ENCODE results near the gene CAMK2A.

The CAMK2A gene

DNA sequence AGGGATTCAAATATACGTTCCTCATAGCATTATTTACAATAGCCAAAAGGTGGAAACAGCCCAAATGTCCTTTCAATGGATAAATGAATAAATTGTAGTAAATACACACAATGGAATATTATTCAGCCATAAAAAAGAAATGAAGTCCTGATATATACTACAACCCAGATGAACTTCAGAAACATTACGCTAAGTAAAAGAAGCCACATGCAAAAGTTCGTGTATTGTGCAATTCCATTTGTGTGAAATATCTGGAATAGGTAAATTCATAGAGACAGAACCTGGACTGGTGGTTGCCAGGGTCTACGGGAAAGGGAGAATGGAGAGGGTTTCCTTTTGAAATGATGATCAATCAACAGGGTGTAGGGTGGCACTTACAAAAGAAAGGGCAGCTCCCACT is 25.7 kb upstream of the CAMK2A start:
- DNase-seq, result no peak

DNA sequence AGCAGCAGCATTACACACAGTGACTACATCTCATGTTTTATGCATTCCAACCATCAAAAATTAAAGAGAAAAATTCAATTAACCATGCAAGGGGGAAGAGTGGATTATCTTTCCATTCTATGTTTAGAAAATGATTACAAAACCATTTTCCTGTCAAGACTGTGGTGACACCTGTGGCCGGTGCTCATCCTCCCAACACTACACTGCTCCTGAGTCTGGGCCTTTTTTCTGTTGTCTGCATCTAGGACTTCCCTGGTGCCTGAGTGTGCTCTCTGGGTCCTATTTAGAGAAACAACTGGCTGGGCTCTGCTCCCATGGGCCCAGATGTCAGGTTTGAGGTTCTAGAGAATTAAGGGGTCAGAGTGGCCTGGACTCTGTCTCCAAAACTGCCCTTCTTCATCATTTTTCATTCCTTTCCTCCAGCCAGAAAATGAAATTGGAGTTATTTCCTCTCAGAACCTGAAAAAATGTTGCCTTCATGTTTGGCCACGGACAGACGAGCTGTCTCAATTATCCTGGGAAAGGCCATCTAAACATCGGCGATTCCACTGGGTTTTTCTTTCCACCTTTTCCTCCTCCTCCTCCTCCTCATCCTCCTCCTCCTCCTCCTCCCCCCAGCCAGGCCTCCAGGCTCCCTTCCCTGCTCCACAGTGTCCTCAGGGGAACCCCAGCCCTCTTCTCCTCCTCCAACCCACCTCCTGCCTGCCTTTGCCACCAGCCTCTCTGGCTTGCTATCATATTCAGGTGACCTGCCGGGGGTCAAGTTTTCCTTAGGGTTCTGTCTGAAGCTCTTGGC is 24.5 kb upstream of the CAMK2A start:
- no peak for DNase-seq

DNA sequence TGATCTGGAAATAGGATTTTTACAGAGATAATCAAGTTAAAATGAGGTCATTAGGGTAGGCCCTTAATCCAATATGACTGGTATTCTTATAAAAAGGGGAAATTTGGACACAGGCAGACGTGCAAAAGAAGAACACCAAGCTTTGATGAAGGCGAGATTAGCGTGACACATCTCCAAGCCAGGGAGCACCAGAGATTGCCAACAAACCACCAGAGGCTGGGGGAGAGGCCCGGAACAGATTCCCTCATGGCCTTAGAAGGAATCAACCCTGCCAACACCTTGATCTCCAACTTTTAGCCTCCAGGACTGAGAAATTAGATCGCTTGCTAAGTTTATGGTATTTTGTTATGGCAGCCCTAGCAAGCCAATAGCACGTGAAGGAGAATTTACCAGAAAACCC is 23.9 kb upstream of the CAMK2A start:
- DNase-seq, result no peak

- no peak for DNase-seq
Observed at GRCh38 chr5:150312518-150312917, 22.9 kb upstream of the CAMK2A start.

DNA sequence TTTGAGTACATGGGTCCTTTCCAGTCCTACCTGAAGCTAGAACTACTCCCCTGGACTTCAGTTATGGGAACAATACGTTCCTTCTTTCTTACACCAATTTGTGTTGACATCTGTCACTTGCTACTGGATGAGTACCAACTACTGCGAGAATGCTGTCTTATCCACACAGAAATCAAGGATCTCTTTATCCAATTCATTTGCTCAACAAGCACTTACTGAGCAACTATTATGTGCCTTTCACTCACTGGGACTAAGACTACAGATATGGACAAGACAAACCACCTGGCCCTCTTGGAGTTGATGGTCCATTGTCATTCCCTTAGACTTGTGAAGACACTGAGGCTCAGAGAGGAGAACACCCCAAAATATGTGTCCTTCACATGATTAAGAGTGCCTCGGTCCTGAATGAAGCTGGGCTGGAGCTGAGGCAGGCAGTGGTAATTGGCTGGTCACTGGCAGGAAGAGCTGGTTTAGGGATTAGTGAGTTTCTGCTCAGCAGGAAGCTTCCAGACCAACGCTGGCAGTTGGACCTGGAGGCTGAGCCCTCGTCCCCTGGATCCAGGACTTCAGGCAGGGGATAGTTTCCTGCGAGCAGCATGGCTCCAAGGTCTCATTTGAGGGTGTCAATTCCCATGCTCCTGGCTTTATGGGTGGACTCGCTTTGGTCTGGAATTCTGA is 21.6 kb upstream of the CAMK2A start:
- no peak for DNase-seq

- DNase-seq, result no peak
Observed at GRCh38 chr5:150310246-150310645, 20.7 kb upstream of the CAMK2A start.

DNA sequence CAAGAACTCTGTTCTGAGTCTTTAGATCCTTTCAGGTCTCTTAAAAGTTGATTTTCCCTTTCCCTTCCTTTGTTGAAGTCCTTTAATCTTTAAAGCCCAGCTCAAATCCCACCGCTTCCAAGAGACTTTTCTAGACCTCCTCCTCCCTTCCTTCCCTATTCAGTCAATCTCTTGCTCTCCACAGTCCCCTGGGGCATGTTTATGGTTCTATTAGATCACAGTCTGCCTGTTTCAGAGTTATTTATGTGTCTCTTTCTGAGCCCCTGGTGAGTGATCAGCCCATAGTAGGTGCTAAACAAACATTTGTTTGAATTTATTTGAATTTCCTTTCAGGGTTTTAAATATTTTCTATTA is 20.3 kb upstream of the CAMK2A start:
- DNase-seq, result no peak

DNA sequence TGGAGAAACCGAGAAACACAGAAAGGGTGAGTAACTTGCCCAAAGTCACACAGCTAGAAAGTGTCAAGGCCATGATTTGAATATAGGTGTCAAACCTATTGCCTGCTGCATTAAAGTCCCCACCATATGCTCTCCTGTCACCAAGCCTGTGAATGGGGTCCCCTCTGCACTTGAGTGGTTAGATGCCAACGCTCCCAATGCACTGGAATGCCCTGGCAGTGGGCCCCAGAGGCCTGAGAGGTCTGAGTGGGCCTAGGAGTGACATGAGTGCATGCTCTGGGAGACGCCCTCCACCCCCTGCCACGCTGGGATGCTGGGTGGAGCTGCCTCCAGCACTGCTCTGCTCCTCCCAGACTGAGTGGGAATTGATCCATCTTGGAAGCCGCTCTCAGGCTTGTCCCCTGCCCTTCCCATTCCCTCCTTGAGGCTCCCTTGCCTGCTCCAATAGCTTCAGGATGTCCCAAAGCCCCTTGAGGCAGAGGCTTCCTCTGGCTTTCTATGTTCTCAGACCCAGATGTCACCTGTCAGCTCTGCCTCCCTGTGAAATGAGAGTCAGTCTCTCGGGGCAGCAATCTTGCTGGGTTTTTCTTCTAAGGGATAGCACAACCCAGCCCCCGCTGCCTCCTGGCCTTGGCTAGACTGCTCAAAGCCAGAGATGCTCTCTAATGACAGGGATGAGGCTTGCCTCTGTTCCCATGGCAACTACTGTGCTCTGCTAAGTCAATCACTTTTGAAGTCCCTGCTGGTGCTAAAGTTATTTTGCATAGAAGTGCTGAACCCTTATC is 19.7 kb upstream of the CAMK2A start:
- DNase-seq, result no peak

- no peak for DNase-seq
Observed at GRCh38 chr5:150307617-150308426, 18.2 kb upstream of the CAMK2A start.

DNA sequence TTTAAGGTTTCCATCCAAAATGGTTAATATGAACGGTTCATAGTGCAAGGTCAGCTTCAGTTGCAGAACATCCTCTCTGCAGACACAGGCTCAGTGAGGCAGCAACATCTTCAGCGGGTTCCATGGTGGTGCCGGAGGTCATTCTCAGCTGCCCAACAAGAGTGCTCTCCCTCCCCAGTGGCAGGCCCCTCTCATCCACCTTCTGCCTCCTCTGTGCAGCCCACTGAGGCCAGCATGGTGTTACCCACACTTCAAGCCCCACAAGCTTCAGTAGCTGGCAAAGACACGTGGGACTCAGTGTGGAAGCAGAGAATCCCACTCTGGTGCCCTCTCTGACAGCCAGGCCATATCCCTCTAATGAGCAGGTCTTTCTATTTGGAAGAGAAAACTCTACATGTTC is 17.2 kb upstream of the CAMK2A start:
- no peak for DNase-seq

GRCh38 chr5:150305557-150305956 is 16.0 kb upstream of the CAMK2A start:
- DNase-seq, result no peak

GRCh38 chr5:150305095-150305494 is 15.5 kb upstream of the CAMK2A start:
- no peak for DNase-seq

DNA sequence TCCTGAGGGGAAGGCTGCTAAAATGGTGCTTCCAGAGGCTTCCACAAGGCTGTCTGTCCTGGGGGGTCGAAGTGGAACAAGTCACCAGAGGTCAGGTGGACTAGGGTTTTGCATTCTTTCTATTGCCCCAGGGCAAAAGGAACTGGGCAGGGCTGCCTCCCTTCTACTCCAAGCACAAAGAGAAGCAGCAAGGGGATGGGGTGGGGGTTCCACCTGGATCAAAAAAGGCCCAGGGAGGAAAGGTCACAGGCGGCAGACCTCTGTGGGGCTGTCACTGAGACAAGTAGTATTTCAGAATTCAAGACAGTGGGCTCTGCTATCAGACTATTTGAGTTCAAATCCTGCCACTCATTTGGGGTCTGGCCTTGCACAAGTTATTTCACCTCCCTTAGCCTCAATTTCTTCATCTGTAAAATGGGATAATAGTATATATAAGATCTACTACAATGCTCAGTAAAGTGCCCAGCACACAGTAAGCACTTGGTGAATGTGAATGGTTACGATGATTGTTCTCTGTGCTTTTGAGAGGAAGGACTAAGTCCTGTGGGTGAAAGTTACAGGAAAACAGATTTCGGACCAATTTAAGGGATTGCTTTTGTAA is 15.0 kb upstream of the CAMK2A start:
- DNase-seq, result no peak

GRCh38 chr5:150303660-150304386 is 14.2 kb upstream of the CAMK2A start:
- no peak for DNase-seq

DNA sequence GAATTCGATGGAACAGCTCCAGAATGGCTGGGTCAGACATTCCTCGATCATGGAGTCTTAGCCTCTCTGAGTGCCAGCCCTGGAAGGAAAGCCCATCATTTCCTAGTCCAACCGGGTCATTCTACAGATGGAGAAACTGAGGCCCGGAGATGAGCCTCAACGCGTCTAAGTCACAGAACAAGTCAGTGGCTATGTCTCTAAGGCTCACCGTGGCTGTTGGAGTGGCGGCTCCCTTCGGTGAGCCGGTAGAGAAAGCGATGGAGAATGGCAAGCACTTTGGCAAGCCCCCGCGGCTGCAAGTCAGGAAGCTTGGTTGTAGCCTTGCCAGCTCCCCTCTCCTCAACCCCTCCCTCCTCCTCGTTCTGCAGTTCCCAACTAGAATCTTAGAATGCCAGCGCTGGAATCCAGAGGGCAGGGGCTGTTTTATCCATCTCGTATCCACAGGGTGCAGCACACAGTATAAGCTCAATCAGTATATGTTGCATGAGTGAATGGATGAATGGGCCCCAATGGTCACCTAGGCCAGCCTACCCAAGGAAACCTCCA is 13.6 kb upstream of the CAMK2A start:
- DNase-seq, result no peak

- DNase-seq, result no peak
Observed at GRCh38 chr5:150302301-150303069, 12.9 kb upstream of the CAMK2A start, which contains the start of gene ARSI. TSS of gene ARSI (minus strand) at chr5:150302905. CDS start at chr5:150302373, 532 bp downstream.

GRCh38 chr5:150301901-150302300 is 12.3 kb upstream of the CAMK2A start:
- no peak for DNase-seq

DNA sequence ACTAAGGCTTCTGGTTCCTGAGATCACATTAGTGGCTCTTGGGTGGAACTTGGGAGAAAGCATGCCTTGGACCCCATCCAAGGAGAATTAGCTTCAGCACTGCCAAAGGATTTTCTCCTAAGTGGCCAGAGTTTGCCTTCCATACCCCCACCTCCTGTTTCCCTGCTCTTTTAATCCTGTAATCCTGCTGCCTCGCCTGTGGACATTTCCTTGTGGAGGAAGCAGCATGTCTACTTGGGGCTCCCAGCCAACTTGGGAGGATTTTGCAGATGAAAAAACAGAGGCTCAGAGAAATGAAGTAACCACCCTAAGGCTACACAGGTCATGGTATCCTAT is 11.6 kb upstream of the CAMK2A start:
- no peak for DNase-seq

- DNase-seq, result no peak
Observed at GRCh38 chr5:150300496-150301169, 11.1 kb upstream of the CAMK2A start.

All from effector CD8-positive, alpha-beta T cell (primary cell).